Subcutaneous abdominal adipose tissue (tissue), 5 donors: ENCODE data around the gene CACNA1A.
"Not testable (repeated sequence)": the region's sequence is repeated elsewhere in the genome, so short reads cannot be mapped to it uniquely, and the experiment has no call there.

Experiments used
- H3K27ac ChIP-seq: one replicate; pipeline ENCODE4 v1.7.0; 2013; ENCODE audit warnings: low read depth, mild to moderate bottlenecking, inconsistent platforms, low read length, moderate library complexity
- H3K27me3 ChIP-seq, 5 donors: one replicate each; pipeline ENCODE4 v1.7.0; 2013; ENCODE audit warnings: low read length in 5 of 5, inconsistent platforms in 1 of 5; ENCODE audit not compliant: control insufficient read depth in 5 of 5, insufficient read depth in 4 of 5
- H3K36me3 ChIP-seq, 5 donors: one replicate each; pipeline ENCODE4 v1.7.0; 2013; ENCODE audit warnings: low read length in 5 of 5; ENCODE audit not compliant: control insufficient read depth in 5 of 5, insufficient read depth in 5 of 5
- H3K4me1 ChIP-seq, 5 donors: one replicate each; pipeline ENCODE4 v1.7.0; 2013; ENCODE audit warnings: low read length in 5 of 5, mild to moderate bottlenecking in 3 of 5, moderate library complexity in 1 of 5; ENCODE audit not compliant: control insufficient read depth in 5 of 5, insufficient read depth in 5 of 5
- H3K4me3 ChIP-seq, 5 donors: one replicate each; pipeline ENCODE4 v1.7.0; 2013; ENCODE audit warnings: low read length in 5 of 5, low read depth in 1 of 5
- H3K9ac ChIP-seq, 5 donors: one replicate each; pipeline ENCODE4 v1.7.0; 2013; ENCODE audit warnings: low read length in 5 of 5, mild to moderate bottlenecking in 4 of 5, moderate library complexity in 3 of 5
- H3K9me3 ChIP-seq, 5 donors: one replicate each; pipeline ENCODE4 v1.7.0; 2013; ENCODE audit warnings: low read length in 5 of 5; ENCODE audit not compliant: control insufficient read depth in 5 of 5
- donor health status: healthy.
- donor health status: healthy.
- donor health status: healthy.
- donor health status: healthy.
- donor health status: healthy.

The CACNA1A gene

GRCh38 chr19:13530720-13531119 lies 24.4 kb upstream of the CACNA1A start:
- no peak overlapping the region for H3K9ac ChIP-seq
- no peak overlapping the region for H3K27ac ChIP-seq
- peaks cover 0 to 9% (median 4%) of the 10 kb centered on the region in 5 donors for H3K27me3 ChIP-seq
- H3K9me3 ChIP-seq = peaks cover 0 to 3% (median 0%) of the 10 kb centered on the region in 5 donors
- H3K4me3 ChIP-seq = no peak overlapping the region
- H3K36me3 ChIP-seq = no peaks in the 10 kb centered on the region
- H3K4me1 ChIP-seq = no peaks in the 10 kb centered on the region

- not testable (repeated sequence) for H3K9me3 ChIP-seq, H3K27me3 ChIP-seq, H3K4me3 ChIP-seq, H3K4me1 ChIP-seq, H3K27ac ChIP-seq, H3K9ac ChIP-seq, H3K36me3 ChIP-seq
Observed at GRCh38 chr19:13529721-13530120, 23.4 kb upstream of the CACNA1A start.

- Histone ChIP-seq H3K36me3 (no peaks in the 10 kb centered on the region), H3K4me1 (no peaks in the 10 kb centered on the region), H3K9me3 (peaks cover 0 to 3% (median 0%) of the 10 kb centered on the region in 5 donors), H3K27ac (no peak overlapping the region), H3K9ac (no peak overlapping the region), H3K27me3 (peaks cover 0 to 9% (median 4%) of the 10 kb centered on the region in 5 donors), H3K4me3 (peak overlapping the region in 1 of 5 donors; percentile 3)
Observed at GRCh38 chr19:13526552-13526951, 20.3 kb upstream of the CACNA1A start.

- no peak overlapping the region for H3K4me3 ChIP-seq
- H3K9me3 ChIP-seq = peaks cover 13 to 23% (median 18%) of the 10 kb centered on the region in 5 donors
- peaks cover 0 to under 1% (median 0%) of the 10 kb centered on the region in 5 donors for H3K27me3 ChIP-seq
- H3K27ac ChIP-seq = no peak overlapping the region
- no peak overlapping the region for H3K9ac ChIP-seq
- no peaks in the 10 kb centered on the region for H3K4me1 ChIP-seq
- no peaks in the 10 kb centered on the region for H3K36me3 ChIP-seq
Observed at GRCh38 chr19:13521066-13521465, 14.8 kb upstream of the CACNA1A start.

- no peaks in the 10 kb centered on the region for H3K4me1 ChIP-seq
- H3K9ac ChIP-seq = no peak overlapping the region
- no peaks in the 10 kb centered on the region for H3K9me3 ChIP-seq
- H3K36me3 ChIP-seq = no peaks in the 10 kb centered on the region
- H3K4me3 ChIP-seq = no peak overlapping the region
- peaks cover 7 to 34% (median 16%) of the 10 kb centered on the region in 5 donors for H3K27me3 ChIP-seq
- H3K27ac ChIP-seq = no peak overlapping the region
Observed at GRCh38 chr19:13511947-13512346, 5.7 kb upstream of the CACNA1A start.

- Histone ChIP-seq H3K9ac (no peak overlapping the region), H3K9me3 (no peaks in the 10 kb centered on the region), H3K27ac (no peak overlapping the region), H3K27me3 (peaks cover 18 to 58% (median 36%) of the 10 kb centered on the region in 5 donors), H3K4me3 (no peak overlapping the region), H3K4me1 (peaks cover 0 to 3% (median 0%) of the 10 kb centered on the region in 5 donors), H3K36me3 (no peaks in the 10 kb centered on the region)
Observed at GRCh38 chr19:13507053-13507611, 853 bp upstream of the CACNA1A start.

- H3K9me3 ChIP-seq = no peaks in the 10 kb centered on the region
- H3K9ac ChIP-seq = no peak overlapping the region
- H3K27ac ChIP-seq = no peak overlapping the region
- peaks cover 18 to 58% (median 36%) of the 10 kb centered on the region in 5 donors for H3K27me3 ChIP-seq
- peaks cover 0 to 3% (median 0%) of the 10 kb centered on the region in 5 donors for H3K4me1 ChIP-seq
- no peaks in the 10 kb centered on the region for H3K36me3 ChIP-seq
- peak overlapping the region in 1 of 5 donors; percentile 34 for H3K4me3 ChIP-seq
Observed at GRCh38 chr19:13505761-13506470, 363 bp downstream of the CACNA1A start.

GRCh38 chr19:13505164-13505695 lies 1.0 kb downstream of the CACNA1A start:
- Histone ChIP-seq H3K4me3 (no peak overlapping the region), H3K4me1 (peaks cover 0 to 3% (median 0%) of the 10 kb centered on the region in 5 donors), H3K27me3 (peaks cover 18 to 55% (median 36%) of the 10 kb centered on the region in 5 donors), H3K9me3 (no peaks in the 10 kb centered on the region), H3K36me3 (no peaks in the 10 kb centered on the region), H3K27ac (no peak overlapping the region), H3K9ac (no peak overlapping the region)

GRCh38 chr19:13503570-13504235 lies 2.6 kb downstream of the CACNA1A start:
- peaks cover 18 to 46% (median 38%) of the 10 kb centered on the region in 5 donors for H3K27me3 ChIP-seq
- H3K9ac ChIP-seq = no peak overlapping the region
- H3K4me3 ChIP-seq = no peak overlapping the region

GRCh38 chr19:13502231-13502630 lies 4.0 kb downstream of the CACNA1A start:
- Histone ChIP-seq H3K4me3 (no peak overlapping the region), H3K27me3 (peaks cover 14 to 38% (median 29%) of the 10 kb centered on the region in 5 donors), H3K27ac (no peak overlapping the region), H3K9me3 (no peaks in the 10 kb centered on the region), H3K4me1 (peaks cover 0 to 3% (median 0%) of the 10 kb centered on the region in 5 donors), H3K9ac (no peak overlapping the region), H3K36me3 (no peaks in the 10 kb centered on the region)

More at GRCh38 chr19:13503570-13504235, 2.6 kb downstream of the CACNA1A start:
- Histone ChIP-seq H3K27ac (no peak overlapping the region), H3K4me1 (peaks cover 0 to 3% (median 0%) of the 10 kb centered on the region in 5 donors), H3K36me3 (no peaks in the 10 kb centered on the region), H3K9me3 (no peaks in the 10 kb centered on the region)
